ENCODE results near the gene PGC. TPM values are rescaled to one million over a fixed set of nuclear protein-coding genes. Genes with fewer than 3 reads are reported as not detected.

Gene PGC
- total RNA-seq, 4 donors from 2014 or later: not detected

- TF ChIP-seq, protein P1, sequence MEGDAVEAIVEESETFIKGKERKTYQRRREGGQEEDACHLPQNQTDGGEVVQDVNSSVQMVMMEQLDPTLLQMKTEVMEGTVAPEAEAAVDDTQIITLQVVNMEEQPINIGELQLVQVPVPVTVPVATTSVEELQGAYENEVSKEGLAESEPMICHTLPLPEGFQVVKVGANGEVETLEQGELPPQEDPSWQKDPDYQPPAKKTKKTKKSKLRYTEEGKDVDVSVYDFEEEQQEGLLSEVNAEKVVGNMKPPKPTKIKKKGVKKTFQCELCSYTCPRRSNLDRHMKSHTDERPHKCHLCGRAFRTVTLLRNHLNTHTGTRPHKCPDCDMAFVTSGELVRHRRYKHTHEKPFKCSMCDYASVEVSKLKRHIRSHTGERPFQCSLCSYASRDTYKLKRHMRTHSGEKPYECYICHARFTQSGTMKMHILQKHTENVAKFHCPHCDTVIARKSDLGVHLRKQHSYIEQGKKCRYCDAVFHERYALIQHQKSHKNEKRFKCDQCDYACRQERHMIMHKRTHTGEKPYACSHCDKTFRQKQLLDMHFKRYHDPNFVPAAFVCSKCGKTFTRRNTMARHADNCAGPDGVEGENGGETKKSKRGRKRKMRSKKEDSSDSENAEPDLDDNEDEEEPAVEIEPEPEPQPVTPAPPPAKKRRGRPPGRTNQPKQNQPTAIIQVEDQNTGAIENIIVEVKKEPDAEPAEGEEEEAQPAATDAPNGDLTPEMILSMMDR (IDR thresholded peaks at IDR 0.05; ENCODE audit: low read depth): no peak
Observed at GRCh38 chr6:41694815-41695526, 52.2 kb downstream of the PGC start.

- TF ChIP-seq, protein P1 (IDR thresholded peaks at IDR 0.05; ENCODE audit: low read depth): no peak
Observed at GRCh38 chr6:41693281-41694240, 53.6 kb downstream of the PGC start.

DNA sequence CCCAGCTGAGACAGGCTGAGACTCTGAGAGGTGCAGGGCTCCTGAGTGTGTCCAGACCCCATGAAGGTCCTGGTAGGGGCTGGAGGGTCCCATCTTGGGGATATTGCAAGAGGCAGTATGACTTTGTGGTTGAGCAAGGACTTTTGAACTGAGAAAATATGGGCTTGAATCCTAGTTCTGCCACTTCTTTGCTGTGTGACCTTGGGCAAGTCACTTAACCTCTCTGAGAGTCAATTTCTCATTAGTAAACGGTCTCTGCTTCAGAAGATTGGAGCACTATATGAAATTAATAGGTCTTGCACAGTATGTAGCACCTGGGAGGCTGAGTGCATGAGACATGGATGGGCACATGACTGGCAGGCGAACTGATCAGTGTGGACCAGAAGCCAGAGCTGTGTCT lies 54.5 kb downstream of the PGC start:
- TF ChIP-seq, protein P1 (IDR thresholded peaks at IDR 0.05; ENCODE audit: low read depth): no peak

- TF ChIP-seq, protein P1 (IDR thresholded peaks at IDR 0.05; ENCODE audit: low read depth): no peak
Observed at GRCh38 chr6:41692080-41692675, 55.0 kb downstream of the PGC start.

- TF ChIP-seq, protein P1 (IDR thresholded peaks at IDR 0.05; ENCODE audit: low read depth): no peak
Observed at GRCh38 chr6:41691426-41692079, 55.6 kb downstream of the PGC start.

DNA sequence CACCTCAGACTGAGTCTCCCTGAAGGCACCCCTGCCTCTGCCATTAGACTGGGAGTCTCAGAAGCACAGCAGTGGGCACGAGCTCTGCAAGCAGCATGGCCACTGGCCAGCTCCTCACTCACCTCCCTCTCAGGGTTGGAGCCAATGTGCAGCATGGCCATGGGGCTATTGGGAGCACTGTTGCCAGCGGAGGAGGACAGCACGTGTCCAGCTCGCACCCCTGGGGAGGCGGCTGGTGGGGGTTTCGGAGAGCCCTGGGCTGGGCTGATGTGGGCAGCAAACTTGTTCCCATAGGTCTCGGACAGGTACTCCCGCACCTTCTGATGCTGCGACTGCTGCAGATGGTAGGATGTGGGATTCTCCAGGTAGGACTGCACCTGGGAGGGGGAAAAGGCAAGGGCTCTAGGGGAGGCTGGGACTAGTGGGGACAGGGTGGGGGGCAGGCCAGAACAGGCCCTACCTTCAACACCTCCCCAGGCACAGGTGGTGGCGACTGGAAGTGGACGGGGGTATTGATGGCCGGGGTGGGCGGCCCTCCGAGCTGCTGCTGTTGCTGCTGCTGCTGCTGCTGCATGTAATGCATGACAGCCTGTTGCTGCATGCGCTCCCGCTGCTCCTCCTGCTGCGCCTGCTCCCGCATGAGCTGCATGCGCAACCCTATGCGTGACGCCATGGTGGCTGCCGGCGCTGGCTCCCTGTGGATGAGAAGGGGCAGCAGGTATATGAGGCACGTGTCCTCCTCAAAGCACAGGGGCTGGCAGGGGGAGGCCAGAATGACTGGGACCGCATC lies 56.5 kb downstream of the PGC start:
- TF ChIP-seq, protein P1 (IDR thresholded peaks at IDR 0.05; ENCODE audit: low read depth): no peak
